ENCODE measurements around the gene FITM2. TPM values are rescaled to one million over a fixed set of nuclear protein-coding genes. Genes with fewer than 3 reads are reported as not detected.
"Not testable (repeated sequence)": the region's sequence is repeated elsewhere in the genome, so short reads cannot be mapped to it uniquely, and the experiment has no call there.

FITM2 gene
- total RNA-seq, 2 donors from 2014 or later, result 2.2 TPM

GRCh38 chr20:44309763-44310663 is 989 bp downstream of the FITM2 start:
- H3K4me1 Mint-ChIP-seq, result peaks cover 7% of the 10 kb centered on the region
- H3K27ac Mint-ChIP-seq, result peak overlapping the region; percentile 93
- peak overlapping the region; percentile 82 for H3K4me3 Mint-ChIP-seq
- H3K36me3 Mint-ChIP-seq (ENCODE audit: low read depth), result peaks cover 14% of the 10 kb centered on the region
- no peaks in the 10 kb centered on the region for H3K27me3 Mint-ChIP-seq
- ATAC-seq (replicated peaks), result no peak
- no peaks in the 10 kb centered on the region for H3K9me3 Mint-ChIP-seq

- Mint-ChIP-seq H3K4me3 (no peak overlapping the region), H3K27ac (no peak overlapping the region), H3K27me3 (no peaks in the 10 kb centered on the region), H3K9me3 (no peaks in the 10 kb centered on the region), H3K4me1 (peaks cover 7% of the 10 kb centered on the region), H3K36me3 (ENCODE audit: low read depth) (peaks cover 14% of the 10 kb centered on the region)
- ATAC-seq (replicated peaks), result no peak
Observed at GRCh38 chr20:44306927-44307326, 4.1 kb downstream of the FITM2 start.

- peaks cover 7% of the 10 kb centered on the region for H3K36me3 Mint-ChIP-seq (ENCODE audit: low read depth)
- H3K9me3 Mint-ChIP-seq, result no peaks in the 10 kb centered on the region
- no peaks in the 10 kb centered on the region for H3K4me1 Mint-ChIP-seq
- H3K4me3 Mint-ChIP-seq, result no peak overlapping the region
- no peak overlapping the region for H3K27ac Mint-ChIP-seq
- ATAC-seq (replicated peaks), result no peak
- no peaks in the 10 kb centered on the region for H3K27me3 Mint-ChIP-seq
Observed at GRCh38 chr20:44304383-44304782, 6.6 kb downstream of the FITM2 start.

- Mint-ChIP-seq H3K4me1 (no peaks in the 10 kb centered on the region), H3K27me3 (no peaks in the 10 kb centered on the region), H3K9me3 (no peaks in the 10 kb centered on the region), H3K27ac (no peak overlapping the region), H3K36me3 (ENCODE audit: low read depth) (peaks cover 7% of the 10 kb centered on the region), H3K4me3 (no peak overlapping the region)
- ATAC-seq (replicated peaks), result no peak
Observed at GRCh38 chr20:44302736-44303135, 8.3 kb downstream of the FITM2 start.

- no peak for ATAC-seq (replicated peaks)
- H3K4me3 Mint-ChIP-seq, result no peak overlapping the region
Observed at GRCh38 chr20:44302026-44302669, 8.9 kb downstream of the FITM2 start.

GRCh38 chr20:44301285-44301684 is 9.7 kb downstream of the FITM2 start:
- H3K4me3 Mint-ChIP-seq, result no peak overlapping the region
- no peaks in the 10 kb centered on the region for H3K27me3 Mint-ChIP-seq
- ATAC-seq (replicated peaks), result no peak
- no peaks in the 10 kb centered on the region for H3K4me1 Mint-ChIP-seq
- no peak overlapping the region for H3K27ac Mint-ChIP-seq
- H3K36me3 Mint-ChIP-seq (ENCODE audit: low read depth), result no peaks in the 10 kb centered on the region
- H3K9me3 Mint-ChIP-seq, result no peaks in the 10 kb centered on the region

More at GRCh38 chr20:44302026-44302669, 8.9 kb downstream of the FITM2 start:
- no peaks in the 10 kb centered on the region for H3K4me1 Mint-ChIP-seq
- no peak overlapping the region for H3K27ac Mint-ChIP-seq
- H3K36me3 Mint-ChIP-seq (ENCODE audit: low read depth), result peaks cover 7% of the 10 kb centered on the region
- H3K9me3 Mint-ChIP-seq, result no peaks in the 10 kb centered on the region
- H3K27me3 Mint-ChIP-seq, result no peaks in the 10 kb centered on the region

GRCh38 chr20:44299011-44299535 is 11.9 kb downstream of the FITM2 start:
- ATAC-seq (replicated peaks), result not testable (repeated sequence)

GRCh38 chr20:44297721-44298120 is 13.3 kb downstream of the FITM2 start:
- ATAC-seq (replicated peaks), result no peak
- Mint-ChIP-seq H3K4me1 (no peaks in the 10 kb centered on the region), H3K27ac (no peak overlapping the region), H3K36me3 (ENCODE audit: low read depth) (no peaks in the 10 kb centered on the region), H3K9me3 (no peaks in the 10 kb centered on the region), H3K4me3 (no peak overlapping the region), H3K27me3 (no peaks in the 10 kb centered on the region)

More at GRCh38 chr20:44299011-44299535, 11.9 kb downstream of the FITM2 start:
- not testable (repeated sequence) for H3K27ac Mint-ChIP-seq; H3K4me3 Mint-ChIP-seq; H3K4me1 Mint-ChIP-seq; H3K9me3 Mint-ChIP-seq; H3K36me3 Mint-ChIP-seq (ENCODE audit: low read depth); H3K27me3 Mint-ChIP-seq

GRCh38 chr20:44296011-44296410 is 15.0 kb downstream of the FITM2 start:
- H3K36me3 Mint-ChIP-seq (ENCODE audit: low read depth), result no peaks in the 10 kb centered on the region
- no peaks in the 10 kb centered on the region for H3K4me1 Mint-ChIP-seq
- no peak overlapping the region for H3K4me3 Mint-ChIP-seq
- H3K27ac Mint-ChIP-seq, result no peak overlapping the region
- no peaks in the 10 kb centered on the region for H3K27me3 Mint-ChIP-seq
- H3K9me3 Mint-ChIP-seq, result no peaks in the 10 kb centered on the region
- no peak for ATAC-seq (replicated peaks)

- H3K27me3 Mint-ChIP-seq, result no peaks in the 10 kb centered on the region
Observed at GRCh38 chr20:44291754-44292153, 19.2 kb downstream of the FITM2 start.

GRCh38 chr20:44288252-44288651 is 22.8 kb downstream of the FITM2 start:
- H3K9me3 Mint-ChIP-seq, result no peaks in the 10 kb centered on the region
- H3K27me3 Mint-ChIP-seq, result no peaks in the 10 kb centered on the region
- no peak for ATAC-seq (replicated peaks)
- H3K36me3 Mint-ChIP-seq (ENCODE audit: low read depth), result no peaks in the 10 kb centered on the region
- H3K4me1 Mint-ChIP-seq, result no peaks in the 10 kb centered on the region
- H3K27ac Mint-ChIP-seq, result no peak overlapping the region
- no peak overlapping the region for H3K4me3 Mint-ChIP-seq

More at GRCh38 chr20:44291754-44292153, 19.2 kb downstream of the FITM2 start:
- no peaks in the 10 kb centered on the region for H3K4me1 Mint-ChIP-seq
- H3K27ac Mint-ChIP-seq, result no peak overlapping the region
- ATAC-seq (replicated peaks), result no peak
- no peaks in the 10 kb centered on the region for H3K9me3 Mint-ChIP-seq
- H3K4me3 Mint-ChIP-seq, result no peak overlapping the region
- H3K36me3 Mint-ChIP-seq (ENCODE audit: low read depth), result no peaks in the 10 kb centered on the region

GRCh38 chr20:44287272-44288097 is 23.5 kb downstream of the FITM2 start:
- ATAC-seq (replicated peaks), result no peak
- Mint-ChIP-seq H3K4me1 (no peaks in the 10 kb centered on the region), H3K36me3 (ENCODE audit: low read depth) (no peaks in the 10 kb centered on the region), H3K4me3 (no peak overlapping the region), H3K27ac (no peak overlapping the region), H3K9me3 (no peaks in the 10 kb centered on the region), H3K27me3 (no peaks in the 10 kb centered on the region)

- ATAC-seq (replicated peaks), result no peak
- Mint-ChIP-seq H3K27ac (no peak overlapping the region), H3K4me3 (no peak overlapping the region), H3K36me3 (ENCODE audit: low read depth) (no peaks in the 10 kb centered on the region), H3K27me3 (no peaks in the 10 kb centered on the region), H3K4me1 (no peaks in the 10 kb centered on the region), H3K9me3 (no peaks in the 10 kb centered on the region)
Observed at GRCh38 chr20:44284032-44284431, 27.0 kb downstream of the FITM2 start.

- Mint-ChIP-seq H3K27me3 (no peaks in the 10 kb centered on the region), H3K4me3 (no peak overlapping the region)
Observed at GRCh38 chr20:44282192-44282591, 28.8 kb downstream of the FITM2 start.

More at GRCh38 chr20:44282192-44282591, 28.8 kb downstream of the FITM2 start:
- Mint-ChIP-seq H3K27ac (no peak overlapping the region), H3K36me3 (ENCODE audit: low read depth) (no peaks in the 10 kb centered on the region), H3K9me3 (no peaks in the 10 kb centered on the region), H3K4me1 (no peaks in the 10 kb centered on the region)
- no peak for ATAC-seq (replicated peaks)
